HCT116 (cell line): ENCODE results near the gene OBSCN. TPM values are rescaled to one million over a fixed set of nuclear protein-coding genes. Genes with fewer than 3 reads are reported as not detected.

Experiments used
- ATAC-seq: fragments of 200-7000 bp; cut with Tn5 transposase; 2 replicates; pipeline ENCODE4 v1.9.1; 2020; ENCODE audit warnings: mild to moderate bottlenecking, moderate library complexity
- BruUV-seq: library from RNA; stranded (reverse); fragments of 400-500 nt; replicated peaks from 2 replicates; lab custom pipeline; 2021; lab: Mats Ljungman, UMichigan
- CTCF ChIA-PET: fragments of 300-600 bp; sonication (Branson Sonifier 250); formaldehyde crosslinking; loops from one replicate; lab custom pipeline; 2021; ENCODE audit warnings: antibody characterized with exemption; lab: Charles Lee
- POLR2A ChIA-PET: fragments of 300-600, 350-600 bp; sonication (Branson Sonifier 250); formaldehyde crosslinking; loops from one replicate; lab custom pipeline; 2021; ENCODE audit warnings: antibody characterized with exemption; lab: Charles Lee
- RAD21 ChIA-PET, 2 experiments: fragments of 300-600 bp; sonication (Branson Sonifier 250); formaldehyde crosslinking; loops; one replicate each; lab custom pipeline; 2023; ENCODE audit warnings: low total read pairs in 2 of 2; ENCODE audit not compliant: uncharacterized antibody in 2 of 2, unreplicated experiment in 2 of 2, low non-redundant PET in 1 of 2; lab: Charles Lee
- DNase-seq: peaks from one replicate; pipeline ENCODE4 v3.0.0-alpha.2; 2010; ENCODE audit warnings: low read depth, low spot score
- H2AFZ ChIP-seq: fragments of 200-600 bp; shearing (Covaris generic), sonication (generic); 2 replicates; pipeline ENCODE4 v1.6.1; 2017; ENCODE audit warnings: low read depth, mixed run types, mixed read lengths, antibody characterized with exemption, low read length; ENCODE audit not compliant: poor library complexity, severe bottlenecking
- H3K27ac ChIP-seq: 2 replicates; pipeline ENCODE4 v1.5.1; 2012; ENCODE audit warnings: low read depth, low read length
- H3K27me3 ChIP-seq: fragments of 200-600 bp; sonication (generic); 2 replicates; pipeline ENCODE4 v1.6.1; 2016; ENCODE audit warnings: mixed run types, low read length, mixed read lengths; ENCODE audit not compliant: insufficient read depth
- H3K36me3 ChIP-seq, 2 experiments: fragments of 200-500 bp in 1 of 2; fragments of 200-600 bp in 1 of 2; sonication (Bioruptor generic) in 1 of 2; sonication (generic) in 1 of 2; 2 replicates each; pipeline versions ENCODE4 v1.5.1 to v1.6.1; 2014 to 2016; ENCODE audit warnings: low read length in 2 of 2, inconsistent platforms in 1 of 2, mixed read lengths in 1 of 2, mixed run types in 1 of 2; ENCODE audit not compliant: insufficient read depth in 2 of 2, control insufficient read depth in 1 of 2
- H3K4me1 ChIP-seq, 2 experiments: fragments of 200-600 bp in 1 of 2; sonication (generic) in 1 of 2; 2 replicates each; pipeline versions ENCODE4 v1.5.1 to v1.6.1; 2012 to 2017; ENCODE audit warnings: low read length in 2 of 2, inconsistent platforms in 1 of 2, mild to moderate bottlenecking in 1 of 2, mixed read lengths in 1 of 2, mixed run types in 1 of 2, moderate library complexity in 1 of 2; ENCODE audit not compliant: insufficient read depth in 2 of 2, control insufficient read depth in 1 of 2
- H3K4me2 ChIP-seq: fragments of 200-600 bp; sonication (generic); 2 replicates; pipeline ENCODE4 v1.6.1; 2017; ENCODE audit warnings: mixed run types, low read length, mixed read lengths
- H3K4me3 ChIP-seq, 2 experiments: fragments of 200-600 bp in 1 of 2; sonication (generic) in 1 of 2; replicated peaks in 1 of 2; 2 replicates each; pipeline ENCODE4 v1.5.1; 2011 to 2016; ENCODE audit warnings: low read length in 2 of 2, control low read depth in 1 of 2, low read depth in 1 of 2, mild to moderate bottlenecking in 1 of 2, mixed read lengths in 1 of 2, mixed run types in 1 of 2
- H3K79me2 ChIP-seq: fragments of 200-600 bp; sonication (generic); 2 replicates; pipeline ENCODE4 v1.6.1; 2017; ENCODE audit warnings: mild to moderate bottlenecking, mixed run types, low read length, moderate library complexity, mixed read lengths; ENCODE audit not compliant: insufficient read depth
- H3K9ac ChIP-seq: fragments of 200-600 bp; sonication (generic); 2 replicates; pipeline ENCODE4 v1.6.1; 2016; ENCODE audit warnings: low read length, mixed read lengths
- H3K9me2 ChIP-seq: fragments of 200-600 bp; sonication (generic), shearing (Covaris generic); 2 replicates; pipeline ENCODE4 v1.6.1; 2017; ENCODE audit warnings: mixed run types, mild to moderate bottlenecking, moderate library complexity; ENCODE audit not compliant: insufficient read depth
- H3K9me3 ChIP-seq, 2 experiments: fragments of 200-500 bp in 1 of 2; fragments of 200-600 bp in 1 of 2; sonication (Bioruptor generic) in 1 of 2; sonication (generic) in 1 of 2; 2 replicates each; pipeline ENCODE4 v1.6.1; 2014 to 2017; ENCODE audit warnings: low read length in 2 of 2, mixed read lengths in 2 of 2, inconsistent platforms in 1 of 2, low read depth in 1 of 2, mild to moderate bottlenecking in 1 of 2, mixed run types in 1 of 2, moderate library complexity in 1 of 2; ENCODE audit not compliant: control insufficient read depth in 1 of 2, insufficient read depth in 1 of 2
- H4K20me1 ChIP-seq: fragments of 200-600 bp; sonication (generic), shearing (Covaris generic); 2 replicates; pipeline ENCODE4 v1.6.1; 2017; ENCODE audit warnings: mixed run types, mild to moderate bottlenecking, moderate library complexity; ENCODE audit not compliant: insufficient read depth
- CEBPB ChIP-seq: IDR thresholded peaks from 2 replicates; pipeline ENCODE4 v1.6.1; 2012; ENCODE audit warnings: low read depth
- EGR1 ChIP-seq: IDR thresholded peaks from 2 replicates; pipeline ENCODE4 v1.6.1; 2012; ENCODE audit warnings: low read depth
- EZH2 ChIP-seq: fragments of 200-600 bp; sonication (generic); IDR thresholded peaks from 2 replicates; pipeline ENCODE4 v1.6.1; 2017; ENCODE audit warnings: antibody characterized with exemption, mixed run types
- EZH2phosphoT487 ChIP-seq: fragments of 200-600 bp; IDR thresholded peaks from 2 replicates; pipeline ENCODE4 v1.6.1; 2018; ENCODE audit warnings: antibody characterized with exemption, borderline replicate concordance
- JUND ChIP-seq: IDR thresholded peaks from 2 replicates; pipeline ENCODE4 v1.6.1; 2012
- POLR2AphosphoS5 ChIP-seq: IDR thresholded peaks from 2 replicates; pipeline ENCODE4 v1.6.1; 2011; ENCODE audit warnings: mild to moderate bottlenecking, low read depth, low read length, moderate library complexity
- SIN3A ChIP-seq: IDR thresholded peaks from 2 replicates; pipeline ENCODE4 v1.6.1; 2012; ENCODE audit warnings: low read depth
- TCF7L2 ChIP-seq: IDR thresholded peaks from 2 replicates; pipeline ENCODE4 v1.7.0; 2011; ENCODE audit warnings: borderline replicate concordance, inconsistent platforms; ENCODE audit not compliant: insufficient read depth, insufficient read length; ENCODE audit errors: extremely low read depth
- intact Hi-C: fragments of 100-400 bp; cut with micrococcal nuclease; formaldehyde crosslinking; loops from 2 replicates; pipeline ENCODE4 v1.10.0; 2022
- total RNA-seq: library from RNA; stranded (reverse); gene quantifications from one replicate; pipeline ENCODE4 v1.2.1, GENCODE V29; 2021; ENCODE audit not compliant: unreplicated experiment
- TF ChIP-seq, protein P1 (sequence below): IDR thresholded peaks from 2 replicates; pipeline ENCODE4 v1.6.1; 2012; ENCODE audit warnings: low read depth
- TF ChIP-seq, protein P2 (sequence below): IDR thresholded peaks from 2 replicates; pipeline ENCODE4 v1.6.1; 2012
- TF ChIP-seq, protein P3 (sequence below), 3 experiments: fragments of 200-600 bp in 1 of 3; sonication (generic) in 1 of 3; IDR thresholded peaks in 2 of 3; conservative IDR thresholded peaks in 1 of 3; 2 replicates each; pipeline ENCODE4 v1.5.1; 2012 to 2017; ENCODE audit warnings: low read depth in 2 of 3, low read length in 2 of 3, antibody characterized with exemption in 1 of 3, borderline replicate concordance in 1 of 3, control low read depth in 1 of 3, mild to moderate bottlenecking in 1 of 3, mixed read lengths in 1 of 3, mixed run types in 1 of 3, moderate library complexity in 1 of 3; ENCODE audit not compliant: insufficient read depth in 1 of 3

Gene OBSCN
- total RNA-seq, 1 experiment from 2014 or later = 16.6 TPM

- BruUV-seq = no TSS peak
- intact Hi-C loops = no loop called here
- H3K4me1 ChIP-seq = peaks cover 16 to 19% of the 10 kb centered on the region in 2 experiments
- TF ChIP-seq, protein P1, sequence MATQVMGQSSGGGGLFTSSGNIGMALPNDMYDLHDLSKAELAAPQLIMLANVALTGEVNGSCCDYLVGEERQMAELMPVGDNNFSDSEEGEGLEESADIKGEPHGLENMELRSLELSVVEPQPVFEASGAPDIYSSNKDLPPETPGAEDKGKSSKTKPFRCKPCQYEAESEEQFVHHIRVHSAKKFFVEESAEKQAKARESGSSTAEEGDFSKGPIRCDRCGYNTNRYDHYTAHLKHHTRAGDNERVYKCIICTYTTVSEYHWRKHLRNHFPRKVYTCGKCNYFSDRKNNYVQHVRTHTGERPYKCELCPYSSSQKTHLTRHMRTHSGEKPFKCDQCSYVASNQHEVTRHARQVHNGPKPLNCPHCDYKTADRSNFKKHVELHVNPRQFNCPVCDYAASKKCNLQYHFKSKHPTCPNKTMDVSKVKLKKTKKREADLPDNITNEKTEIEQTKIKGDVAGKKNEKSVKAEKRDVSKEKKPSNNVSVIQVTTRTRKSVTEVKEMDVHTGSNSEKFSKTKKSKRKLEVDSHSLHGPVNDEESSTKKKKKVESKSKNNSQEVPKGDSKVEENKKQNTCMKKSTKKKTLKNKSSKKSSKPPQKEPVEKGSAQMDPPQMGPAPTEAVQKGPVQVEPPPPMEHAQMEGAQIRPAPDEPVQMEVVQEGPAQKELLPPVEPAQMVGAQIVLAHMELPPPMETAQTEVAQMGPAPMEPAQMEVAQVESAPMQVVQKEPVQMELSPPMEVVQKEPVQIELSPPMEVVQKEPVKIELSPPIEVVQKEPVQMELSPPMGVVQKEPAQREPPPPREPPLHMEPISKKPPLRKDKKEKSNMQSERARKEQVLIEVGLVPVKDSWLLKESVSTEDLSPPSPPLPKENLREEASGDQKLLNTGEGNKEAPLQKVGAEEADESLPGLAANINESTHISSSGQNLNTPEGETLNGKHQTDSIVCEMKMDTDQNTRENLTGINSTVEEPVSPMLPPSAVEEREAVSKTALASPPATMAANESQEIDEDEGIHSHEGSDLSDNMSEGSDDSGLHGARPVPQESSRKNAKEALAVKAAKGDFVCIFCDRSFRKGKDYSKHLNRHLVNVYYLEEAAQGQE = no peak
- TF ChIP-seq EZH2 (no peak), EZH2phosphoT487 (no peak), POLR2AphosphoS5 (no peak), JUND (no peak), CEBPB (no peak), TCF7L2 (no peak), EGR1 (no peak), SIN3A (no peak)
- TF ChIP-seq, protein P2, sequence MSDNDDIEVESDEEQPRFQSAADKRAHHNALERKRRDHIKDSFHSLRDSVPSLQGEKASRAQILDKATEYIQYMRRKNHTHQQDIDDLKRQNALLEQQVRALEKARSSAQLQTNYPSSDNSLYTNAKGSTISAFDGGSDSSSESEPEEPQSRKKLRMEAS = no peak
- TF ChIP-seq, protein P3, sequence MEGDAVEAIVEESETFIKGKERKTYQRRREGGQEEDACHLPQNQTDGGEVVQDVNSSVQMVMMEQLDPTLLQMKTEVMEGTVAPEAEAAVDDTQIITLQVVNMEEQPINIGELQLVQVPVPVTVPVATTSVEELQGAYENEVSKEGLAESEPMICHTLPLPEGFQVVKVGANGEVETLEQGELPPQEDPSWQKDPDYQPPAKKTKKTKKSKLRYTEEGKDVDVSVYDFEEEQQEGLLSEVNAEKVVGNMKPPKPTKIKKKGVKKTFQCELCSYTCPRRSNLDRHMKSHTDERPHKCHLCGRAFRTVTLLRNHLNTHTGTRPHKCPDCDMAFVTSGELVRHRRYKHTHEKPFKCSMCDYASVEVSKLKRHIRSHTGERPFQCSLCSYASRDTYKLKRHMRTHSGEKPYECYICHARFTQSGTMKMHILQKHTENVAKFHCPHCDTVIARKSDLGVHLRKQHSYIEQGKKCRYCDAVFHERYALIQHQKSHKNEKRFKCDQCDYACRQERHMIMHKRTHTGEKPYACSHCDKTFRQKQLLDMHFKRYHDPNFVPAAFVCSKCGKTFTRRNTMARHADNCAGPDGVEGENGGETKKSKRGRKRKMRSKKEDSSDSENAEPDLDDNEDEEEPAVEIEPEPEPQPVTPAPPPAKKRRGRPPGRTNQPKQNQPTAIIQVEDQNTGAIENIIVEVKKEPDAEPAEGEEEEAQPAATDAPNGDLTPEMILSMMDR (IDR thresholded peaks at IDR 0.05 in 2 of 3, conservative IDR thresholded peaks at IDR 0.05 in 1 of 3; ENCODE audit: borderline replicate concordance in 1 of 3, insufficient read depth in 1 of 3, low read depth in 2 of 3, low read length in 2 of 3) = no peak
- TF ChIP-seq, all 23 proteins: peak for 0
- H3K4me2 ChIP-seq = no peak overlapping the region
- no peaks in the 10 kb centered on the region for H3K36me3 ChIP-seq
- H3K4me3 ChIP-seq = no peak overlapping the region
- H3K27me3 ChIP-seq = no peaks in the 10 kb centered on the region
- H3K9ac ChIP-seq = no peak overlapping the region
- no peaks in the 10 kb centered on the region for H3K9me3 ChIP-seq
- no peaks in the 10 kb centered on the region for H3K9me2 ChIP-seq
- H2AFZ ChIP-seq = no peak overlapping the region
- no peak overlapping the region for H3K27ac ChIP-seq
- H4K20me1 ChIP-seq = no peaks in the 10 kb centered on the region
- H3K79me2 ChIP-seq = no peaks in the 10 kb centered on the region
- ChIA-PET POLR2A (no interaction called here), CTCF (no interaction called here), RAD21 (no interaction called here)
- ATAC-seq = no peak
- no peak for DNase-seq
Measured at GRCh38 chr1:228206582-228207351, 1.1 kb upstream of the OBSCN start.
